GM12874 (cell line): ENCODE data around the gene TMEM52.

Experiments used
- TF ChIP-seq, protein P1 (sequence below): IDR thresholded peaks from 2 replicates; pipeline ENCODE4 v1.5.1; 2011; ENCODE audit warnings: low read depth, mild to moderate bottlenecking, control low read depth, low read length, moderate library complexity; ENCODE audit not compliant: insufficient read depth

Gene TMEM52

DNA sequence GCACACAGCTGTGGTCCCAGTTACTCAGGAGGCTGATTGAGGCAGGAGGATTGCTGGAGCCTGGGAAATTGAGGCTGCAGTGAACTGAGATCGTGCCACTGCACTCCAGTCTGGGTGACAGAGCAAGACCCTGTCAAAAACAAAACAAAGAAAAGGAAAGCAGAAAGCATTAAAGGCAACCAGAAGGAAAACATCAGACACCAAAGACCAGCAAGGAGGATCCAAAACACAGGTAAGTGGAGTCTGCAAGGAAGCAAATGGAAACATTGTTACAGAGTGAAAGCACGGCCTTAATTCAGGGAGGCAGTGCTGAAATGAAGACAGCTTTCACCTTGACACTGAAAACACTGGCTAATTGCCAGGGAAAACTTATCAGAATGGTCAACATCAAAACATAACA is 43.7 kb upstream of the TMEM52 start:
- TF ChIP-seq, protein P1, sequence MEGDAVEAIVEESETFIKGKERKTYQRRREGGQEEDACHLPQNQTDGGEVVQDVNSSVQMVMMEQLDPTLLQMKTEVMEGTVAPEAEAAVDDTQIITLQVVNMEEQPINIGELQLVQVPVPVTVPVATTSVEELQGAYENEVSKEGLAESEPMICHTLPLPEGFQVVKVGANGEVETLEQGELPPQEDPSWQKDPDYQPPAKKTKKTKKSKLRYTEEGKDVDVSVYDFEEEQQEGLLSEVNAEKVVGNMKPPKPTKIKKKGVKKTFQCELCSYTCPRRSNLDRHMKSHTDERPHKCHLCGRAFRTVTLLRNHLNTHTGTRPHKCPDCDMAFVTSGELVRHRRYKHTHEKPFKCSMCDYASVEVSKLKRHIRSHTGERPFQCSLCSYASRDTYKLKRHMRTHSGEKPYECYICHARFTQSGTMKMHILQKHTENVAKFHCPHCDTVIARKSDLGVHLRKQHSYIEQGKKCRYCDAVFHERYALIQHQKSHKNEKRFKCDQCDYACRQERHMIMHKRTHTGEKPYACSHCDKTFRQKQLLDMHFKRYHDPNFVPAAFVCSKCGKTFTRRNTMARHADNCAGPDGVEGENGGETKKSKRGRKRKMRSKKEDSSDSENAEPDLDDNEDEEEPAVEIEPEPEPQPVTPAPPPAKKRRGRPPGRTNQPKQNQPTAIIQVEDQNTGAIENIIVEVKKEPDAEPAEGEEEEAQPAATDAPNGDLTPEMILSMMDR = no peak

DNA sequence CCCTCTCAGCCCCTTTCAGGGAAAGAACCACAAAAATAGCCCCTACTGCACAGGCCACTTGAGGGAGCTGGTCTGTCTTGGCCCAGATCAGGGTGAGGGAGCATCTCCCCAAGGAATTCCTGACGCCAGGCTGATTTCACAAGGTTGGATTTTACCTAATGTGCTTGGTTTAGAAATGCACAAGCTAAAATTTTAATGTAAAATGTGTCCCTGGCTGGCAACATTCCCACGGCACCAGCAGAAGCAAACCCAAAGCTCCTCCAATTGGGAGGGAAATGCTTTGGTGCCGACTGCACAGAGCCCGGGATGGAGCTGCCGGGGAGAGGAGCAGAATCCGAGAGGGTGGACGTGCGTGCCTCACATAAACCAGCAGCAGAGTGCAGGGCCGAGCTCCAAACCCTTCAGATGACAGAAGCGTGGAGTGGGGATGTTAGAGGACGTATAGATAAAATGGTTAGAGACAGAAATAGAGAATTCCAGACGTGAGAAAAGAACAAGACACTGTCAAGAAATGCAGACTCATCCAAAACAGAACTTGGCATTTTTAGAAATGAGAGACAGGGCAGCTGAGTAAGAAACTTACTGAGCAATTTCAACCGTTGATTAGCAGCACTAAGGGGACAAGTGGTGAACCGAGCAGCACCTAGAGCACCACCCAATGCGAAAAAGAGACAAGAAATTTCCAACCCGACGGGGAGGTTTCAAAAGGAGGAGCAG is 41.6 kb upstream of the TMEM52 start:
- TF ChIP-seq, protein P1 = no peak

GRCh38 chr1:1959840-1960479 is 40.9 kb upstream of the TMEM52 start:
- TF ChIP-seq, protein P1 = peak; percentile 78

- TF ChIP-seq, protein P1 = no peak
Measured at GRCh38 chr1:1959459-1959839, 40.4 kb upstream of the TMEM52 start.

GRCh38 chr1:1958071-1958541 is 39.0 kb upstream of the TMEM52 start:
- TF ChIP-seq, protein P1 = no peak

- TF ChIP-seq, protein P1 = no peak
Measured at GRCh38 chr1:1957533-1957961, 38.5 kb upstream of the TMEM52 start.

DNA sequence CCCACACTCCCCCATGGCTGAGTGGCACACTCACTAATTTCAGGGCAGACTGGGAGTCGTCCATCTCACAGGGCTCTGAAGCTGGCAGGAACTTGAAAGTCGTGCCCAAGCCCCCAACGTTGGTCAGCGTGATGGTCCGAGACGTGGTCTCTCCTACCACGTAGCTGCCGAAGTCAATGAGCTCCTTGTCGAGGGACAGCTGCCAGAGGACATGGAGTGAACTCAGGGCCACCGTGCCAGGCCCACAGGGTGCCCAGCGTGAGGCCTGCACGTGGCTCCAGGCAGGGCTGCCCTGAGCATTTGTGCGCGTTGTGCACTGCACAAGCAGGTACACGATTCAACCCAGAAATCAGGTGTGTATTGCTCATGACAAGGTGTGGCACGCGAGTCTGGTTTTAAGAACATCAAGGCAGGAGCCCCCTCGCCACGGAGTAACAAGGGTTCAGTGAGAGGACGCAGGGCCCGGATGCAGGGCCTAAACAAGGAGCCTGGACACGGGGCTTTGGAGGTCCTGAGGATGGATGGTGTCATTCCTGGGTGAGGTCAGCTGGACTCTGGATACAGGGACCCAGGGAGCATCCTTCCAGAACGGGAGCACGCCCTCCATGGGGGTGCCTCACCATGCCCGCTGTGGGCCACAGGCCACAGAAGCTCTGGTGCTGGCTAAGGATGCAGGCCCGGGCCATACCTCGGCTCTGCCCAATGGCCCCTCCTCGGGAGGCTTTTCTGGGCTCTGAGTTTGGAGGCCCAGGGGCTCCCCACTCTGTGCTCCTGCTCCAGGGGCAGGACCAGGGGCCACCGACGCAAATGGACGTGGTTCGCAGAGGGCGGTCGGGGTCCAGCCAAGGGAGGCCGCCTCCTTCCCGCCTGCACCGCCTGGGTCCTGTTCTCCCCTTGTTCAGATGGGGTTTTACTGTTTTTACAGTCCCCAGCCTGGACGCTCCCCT is 37.8 kb upstream of the TMEM52 start:
- TF ChIP-seq, protein P1 = no peak
